ENCODE results near the gene NELL1.

Gene NELL1

DNA sequence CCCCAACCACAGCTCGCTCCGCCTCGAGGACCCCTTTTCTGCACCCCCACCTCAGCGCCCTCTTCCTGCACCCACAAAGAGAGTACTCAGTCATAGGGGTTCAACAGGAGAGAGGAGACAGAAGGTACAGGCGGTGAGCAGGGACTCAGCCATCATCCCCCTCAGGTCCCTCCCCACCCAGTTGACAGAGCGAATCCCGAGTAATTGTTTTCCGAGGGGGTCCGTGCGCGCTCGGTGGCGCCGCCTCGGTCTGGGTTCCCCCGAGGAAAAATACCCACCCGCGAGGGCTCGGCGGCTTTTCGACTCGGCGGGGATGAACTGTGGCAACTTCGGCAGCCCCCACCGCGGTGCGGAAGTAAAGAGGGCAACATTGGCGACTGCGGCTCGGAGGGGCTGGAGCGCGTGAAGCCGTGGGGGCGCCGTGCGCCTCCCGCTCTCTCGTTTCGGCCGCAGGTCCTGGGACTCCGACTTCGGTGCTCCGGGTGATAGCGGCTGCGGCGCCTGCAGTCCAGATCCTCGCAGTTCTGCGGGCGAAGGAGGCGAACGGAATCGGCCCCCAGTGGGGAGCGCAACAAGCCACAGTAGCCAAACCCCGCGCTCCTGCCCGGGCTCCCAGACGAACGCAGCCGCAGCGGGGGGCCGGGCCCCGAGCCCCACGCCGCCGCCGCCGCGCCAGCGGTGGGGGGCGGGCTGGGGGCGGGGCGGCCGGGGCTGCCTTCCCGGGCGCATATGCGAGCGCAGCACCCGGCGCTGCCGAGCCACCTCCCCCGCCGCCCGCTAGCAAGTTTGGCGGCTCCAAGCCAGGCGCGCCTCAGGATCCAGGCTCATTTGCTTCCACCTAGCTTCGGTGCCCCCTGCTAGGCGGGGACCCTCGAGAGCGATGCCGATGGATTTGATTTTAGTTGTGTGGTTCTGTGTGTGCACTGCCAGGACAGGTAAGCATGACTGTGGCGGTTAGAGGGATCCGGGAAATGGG lies at the start of gene NELL1:
NELL1 (plus strand) TSS at position 743 of the 976 bp plus-strand sequence.
- Mint-ChIP-seq H3K27me3 (peaks cover 53% of the 10 kb centered on the region), H3K27ac (no peak within 1 kb of the TSS), H3K36me3 (peaks cover 2% of the 10 kb centered on the region)

DNA sequence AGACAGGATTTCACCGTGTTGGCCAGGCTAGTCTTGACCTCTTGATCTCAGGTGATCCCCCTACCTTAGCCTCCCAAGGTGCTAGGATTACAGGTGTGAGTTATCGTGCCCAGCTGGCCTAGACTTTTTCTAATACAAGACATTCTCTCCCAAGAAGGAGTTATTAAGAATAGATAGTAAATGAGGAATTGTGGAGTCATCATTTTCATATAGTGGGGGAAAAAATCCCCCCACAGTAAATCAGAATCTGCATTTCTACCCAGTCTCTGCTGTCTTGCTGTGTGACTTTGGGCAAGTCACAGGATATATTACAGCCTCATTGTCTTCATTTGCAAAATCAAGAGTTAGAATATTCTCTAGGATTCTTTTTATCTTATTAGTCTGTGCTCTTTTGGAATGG lies 48.4 kb upstream of the NELL1 start:
- H3K4me1 Mint-ChIP-seq: no peaks in the 10 kb centered on the region
- no peak overlapping the region for H3K4me3 Mint-ChIP-seq
- H3K27ac Mint-ChIP-seq: no peak overlapping the region
- H3K27me3 Mint-ChIP-seq: peaks cover 10% of the 10 kb centered on the region
- H3K36me3 Mint-ChIP-seq: no peaks in the 10 kb centered on the region
- no peaks in the 10 kb centered on the region for H3K9me3 Mint-ChIP-seq

More for the DNA sequence above, at the start of gene NELL1:
- no peaks in the 10 kb centered on the region for H3K9me3 Mint-ChIP-seq
- H3K4me1 Mint-ChIP-seq: peaks cover 13% of the 10 kb centered on the region
- no peak within 1 kb of the TSS for H3K4me3 Mint-ChIP-seq

DNA sequence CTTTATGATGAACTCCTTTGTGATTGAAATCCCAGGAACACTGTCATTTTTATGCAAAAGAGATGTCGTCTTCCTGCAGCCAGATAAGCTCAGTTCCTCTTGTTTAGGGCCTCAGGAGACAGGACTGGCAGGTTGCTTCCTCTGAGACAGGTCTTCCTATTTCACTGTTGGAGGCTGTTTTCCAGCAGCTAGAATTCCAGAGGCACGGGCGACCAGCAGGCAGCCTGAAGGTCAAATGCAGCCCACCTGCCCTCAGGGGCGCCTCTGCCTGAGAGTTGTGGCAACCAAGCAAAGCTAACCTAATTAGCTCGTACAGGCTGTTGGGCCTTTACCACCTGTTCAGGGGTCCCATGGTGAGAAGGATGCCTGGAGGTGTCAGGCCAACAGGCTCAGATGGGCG lies 47.7 kb upstream of the NELL1 start:
- Mint-ChIP-seq H3K4me3 (no peak overlapping the region), H3K4me1 (no peaks in the 10 kb centered on the region), H3K27me3 (peaks cover 10% of the 10 kb centered on the region), H3K9me3 (no peaks in the 10 kb centered on the region), H3K36me3 (no peaks in the 10 kb centered on the region), H3K27ac (no peak overlapping the region)

DNA sequence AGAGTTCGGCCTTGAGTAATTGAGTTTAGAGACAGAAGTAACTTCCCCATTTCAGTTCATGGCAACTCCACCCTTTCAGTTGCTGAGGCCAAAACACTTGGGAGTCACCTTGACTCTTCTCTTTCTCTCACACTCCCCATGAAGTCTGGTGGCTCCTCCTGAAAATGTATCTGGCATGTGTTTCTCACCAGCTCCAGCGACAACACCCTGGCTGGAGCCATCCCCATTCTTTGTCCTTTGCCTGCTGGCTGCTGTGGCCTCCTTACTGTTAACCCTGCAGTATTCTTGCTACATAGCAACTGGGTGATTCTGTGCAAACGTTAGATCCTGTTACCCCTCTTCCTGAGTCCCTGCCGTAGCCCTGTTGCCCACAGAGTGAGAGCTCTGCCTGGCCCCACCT lies 46.1 kb upstream of the NELL1 start:
- Mint-ChIP-seq H3K9me3 (no peaks in the 10 kb centered on the region), H3K4me1 (no peaks in the 10 kb centered on the region), H3K36me3 (no peaks in the 10 kb centered on the region), H3K4me3 (no peak overlapping the region), H3K27me3 (peaks cover 5% of the 10 kb centered on the region), H3K27ac (no peak overlapping the region)

DNA sequence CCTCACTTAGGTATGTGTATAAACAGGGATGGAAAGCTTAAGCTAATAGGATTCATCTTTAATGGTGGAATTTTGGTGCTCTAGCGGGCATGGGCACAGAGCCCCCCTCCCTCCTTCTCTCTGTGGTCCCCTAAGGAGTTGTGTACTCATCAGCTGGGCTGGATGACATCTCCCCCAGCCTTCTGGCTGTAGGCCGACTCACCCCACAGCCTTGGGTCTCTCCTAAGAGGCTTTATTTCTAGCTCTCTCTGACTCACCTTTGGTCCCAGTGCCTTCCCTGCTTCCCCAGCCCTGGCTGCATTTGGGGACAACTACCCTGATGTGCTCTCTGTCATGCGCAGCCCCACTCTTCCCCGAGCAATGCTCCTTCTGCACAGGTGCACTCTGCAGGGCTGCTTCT lies 43.1 kb upstream of the NELL1 start:
- no peak overlapping the region for H3K4me3 Mint-ChIP-seq
- peaks cover 5% of the 10 kb centered on the region for H3K27me3 Mint-ChIP-seq
- no peaks in the 10 kb centered on the region for H3K36me3 Mint-ChIP-seq
- H3K9me3 Mint-ChIP-seq: no peaks in the 10 kb centered on the region
- H3K27ac Mint-ChIP-seq: no peak overlapping the region
- H3K4me1 Mint-ChIP-seq: no peaks in the 10 kb centered on the region

GRCh38 chr11:20627026-20627425 lies 42.4 kb upstream of the NELL1 start:
- Mint-ChIP-seq H3K27ac (no peak overlapping the region), H3K36me3 (no peaks in the 10 kb centered on the region), H3K4me1 (no peaks in the 10 kb centered on the region), H3K4me3 (no peak overlapping the region), H3K27me3 (peaks cover 5% of the 10 kb centered on the region), H3K9me3 (no peaks in the 10 kb centered on the region)

- Mint-ChIP-seq H3K27me3 (peaks cover 5% of the 10 kb centered on the region), H3K9me3 (no peaks in the 10 kb centered on the region), H3K4me3 (no peak overlapping the region), H3K4me1 (no peaks in the 10 kb centered on the region), H3K27ac (no peak overlapping the region), H3K36me3 (no peaks in the 10 kb centered on the region)
These were observed 41.7 kb upstream of the NELL1 start for GRCh38 chr11:20627701-20628100.

DNA sequence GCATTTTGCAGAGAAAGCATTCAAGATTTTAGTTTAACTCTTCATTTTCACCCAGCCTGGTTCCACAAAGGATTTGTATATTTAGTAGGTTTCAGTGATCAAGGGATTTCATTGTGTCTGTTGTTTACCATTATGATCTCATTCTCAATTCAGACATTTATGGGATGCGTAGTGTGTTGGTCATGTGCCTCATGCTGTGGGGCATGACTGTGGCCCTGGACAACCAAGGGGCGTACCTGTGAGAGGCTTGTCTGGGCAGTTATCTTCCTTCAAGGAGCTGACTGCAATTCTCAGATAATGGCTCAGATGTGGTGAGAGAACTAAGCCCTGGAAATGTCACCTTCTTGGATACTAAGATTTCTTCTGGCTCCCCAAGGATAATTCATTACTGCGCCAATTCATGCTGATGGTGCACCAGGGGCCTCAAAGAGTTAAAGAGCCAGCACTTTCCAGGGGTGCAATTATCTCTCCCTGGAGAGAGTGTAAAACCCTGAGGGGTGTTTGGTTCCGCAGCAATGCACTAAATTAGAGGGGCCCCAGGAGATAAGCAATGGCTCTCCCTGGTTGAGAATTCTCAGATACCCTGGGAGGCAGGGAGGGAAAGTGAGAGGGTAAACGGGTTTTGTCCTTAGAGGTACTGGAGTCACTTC lies 37.7 kb upstream of the NELL1 start:
- Mint-ChIP-seq H3K27ac (no peak overlapping the region), H3K4me3 (no peak overlapping the region), H3K36me3 (no peaks in the 10 kb centered on the region), H3K9me3 (no peaks in the 10 kb centered on the region), H3K27me3 (peaks cover 6% of the 10 kb centered on the region), H3K4me1 (no peaks in the 10 kb centered on the region)

GRCh38 chr11:20632169-20632532 lies 37.2 kb upstream of the NELL1 start:
- Mint-ChIP-seq H3K27ac (no peak overlapping the region), H3K27me3 (peaks cover 6% of the 10 kb centered on the region), H3K4me1 (no peaks in the 10 kb centered on the region), H3K9me3 (no peaks in the 10 kb centered on the region), H3K4me3 (no peak overlapping the region), H3K36me3 (no peaks in the 10 kb centered on the region)

DNA sequence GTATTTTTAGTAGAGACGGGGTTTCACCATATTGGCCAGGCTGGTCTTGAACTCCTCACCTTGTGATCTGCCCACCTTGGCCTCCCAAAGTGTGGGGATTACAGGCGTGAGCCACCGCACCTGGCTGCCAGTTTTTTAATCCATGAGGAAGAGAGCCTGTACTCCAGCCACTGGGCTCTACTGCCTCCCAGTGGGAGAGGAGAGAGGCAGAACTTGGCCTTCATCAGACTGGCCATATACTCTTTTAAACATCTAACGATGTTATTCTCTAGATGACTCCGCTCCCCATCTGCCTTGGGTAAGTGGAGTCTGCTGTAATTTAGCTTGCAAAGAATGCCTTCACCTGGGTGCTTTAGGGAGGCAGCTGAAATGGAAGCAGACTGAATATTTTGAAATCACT lies 35.3 kb upstream of the NELL1 start:
- H3K4me1 Mint-ChIP-seq: no peaks in the 10 kb centered on the region
- peaks cover 7% of the 10 kb centered on the region for H3K27me3 Mint-ChIP-seq
- H3K9me3 Mint-ChIP-seq: no peaks in the 10 kb centered on the region
- H3K36me3 Mint-ChIP-seq: no peaks in the 10 kb centered on the region
- H3K27ac Mint-ChIP-seq: no peak overlapping the region
- H3K4me3 Mint-ChIP-seq: no peak overlapping the region

GRCh38 chr11:20634781-20635180 lies 34.6 kb upstream of the NELL1 start:
- Mint-ChIP-seq H3K4me3 (no peak overlapping the region), H3K4me1 (no peaks in the 10 kb centered on the region), H3K36me3 (no peaks in the 10 kb centered on the region), H3K9me3 (no peaks in the 10 kb centered on the region), H3K27ac (no peak overlapping the region), H3K27me3 (peaks cover 7% of the 10 kb centered on the region)

DNA sequence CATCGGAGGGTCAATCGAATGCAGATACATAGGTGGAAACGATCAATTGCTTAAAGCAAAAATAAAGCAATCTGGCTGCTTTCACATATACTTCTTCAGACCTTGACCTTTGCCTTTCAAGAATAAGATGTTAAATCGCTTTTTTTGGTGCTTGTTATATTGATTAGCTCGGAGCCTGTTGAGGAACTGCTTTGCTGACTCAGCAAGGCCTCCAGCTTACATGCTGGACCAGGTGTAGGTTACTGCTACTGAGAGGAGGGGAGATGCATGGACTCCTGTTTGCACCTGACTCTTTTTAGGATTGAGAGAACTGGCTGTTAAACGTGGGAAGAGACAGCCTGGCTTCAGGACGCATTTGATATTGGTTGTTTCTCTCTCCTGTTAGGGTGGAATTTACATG lies 31.3 kb upstream of the NELL1 start:
- Mint-ChIP-seq H3K27me3 (peaks cover 11% of the 10 kb centered on the region), H3K36me3 (no peaks in the 10 kb centered on the region), H3K4me1 (no peaks in the 10 kb centered on the region), H3K4me3 (no peak overlapping the region), H3K9me3 (no peaks in the 10 kb centered on the region), H3K27ac (no peak overlapping the region)

- Mint-ChIP-seq H3K27me3 (peaks cover 11% of the 10 kb centered on the region), H3K27ac (no peak overlapping the region), H3K36me3 (no peaks in the 10 kb centered on the region), H3K4me3 (no peak overlapping the region), H3K4me1 (no peaks in the 10 kb centered on the region), H3K9me3 (no peaks in the 10 kb centered on the region)
These were observed 29.7 kb upstream of the NELL1 start for GRCh38 chr11:20639688-20640087.

DNA sequence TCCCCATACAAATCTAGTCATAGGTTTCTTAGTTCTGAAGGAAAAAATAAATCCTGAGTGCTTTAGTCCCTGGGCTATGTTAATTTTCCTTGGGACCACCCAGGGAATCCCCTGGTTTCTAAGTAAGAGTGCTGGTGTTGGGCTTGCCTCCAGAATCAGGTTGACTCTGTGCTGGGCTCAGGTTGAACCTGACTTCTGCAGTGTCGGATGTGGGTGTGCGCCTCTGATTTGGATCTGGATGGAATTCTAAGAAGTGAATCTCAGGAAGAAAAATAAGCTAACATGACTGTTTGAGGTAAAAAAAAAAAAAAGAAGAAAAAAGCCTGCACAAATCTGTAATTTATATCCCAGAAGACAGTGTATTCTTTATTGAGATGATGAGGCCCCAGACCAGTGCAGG lies 29.0 kb upstream of the NELL1 start:
- Mint-ChIP-seq H3K36me3 (no peaks in the 10 kb centered on the region), H3K9me3 (no peaks in the 10 kb centered on the region), H3K4me3 (no peak overlapping the region), H3K27me3 (peaks cover 11% of the 10 kb centered on the region), H3K4me1 (no peaks in the 10 kb centered on the region), H3K27ac (no peak overlapping the region)

- Mint-ChIP-seq H3K4me3 (no peak overlapping the region), H3K27ac (no peak overlapping the region)
These were observed 25.0 kb upstream of the NELL1 start for GRCh38 chr11:20644360-20644759.

GRCh38 chr11:20647976-20648565 lies 21.3 kb upstream of the NELL1 start:
- Mint-ChIP-seq H3K4me1 (no peaks in the 10 kb centered on the region), H3K36me3 (no peaks in the 10 kb centered on the region), H3K4me3 (no peak overlapping the region), H3K27me3 (peaks cover 10% of the 10 kb centered on the region), H3K27ac (no peak overlapping the region), H3K9me3 (no peaks in the 10 kb centered on the region)

More at GRCh38 chr11:20644360-20644759, 25.0 kb upstream of the NELL1 start:
- Mint-ChIP-seq H3K27me3 (peaks cover 9% of the 10 kb centered on the region), H3K4me1 (no peaks in the 10 kb centered on the region), H3K9me3 (no peaks in the 10 kb centered on the region), H3K36me3 (no peaks in the 10 kb centered on the region)

Data from activated naive CD4-positive, alpha-beta T cell treated with anti-CD3 and anti-CD28 coated beads, Interleukin-2, amount 50 U/mL, for 24 hours (primary cell).